Skeletal muscle satellite cell (primary cell): ENCODE data around the gene PRKCZ.

Experiments used
- H3K27me3 ChIP-seq: 2 replicates; pipeline ENCODE4 v1.7.0; 2013; ENCODE audit warnings: low read length; ENCODE audit not compliant: control insufficient read depth, insufficient read depth
- H3K36me3 ChIP-seq: 2 replicates; pipeline ENCODE4 v1.7.0; 2013; ENCODE audit warnings: mild to moderate bottlenecking, control low read depth, low read length; ENCODE audit not compliant: insufficient read depth
- H3K4me1 ChIP-seq: 2 replicates; pipeline ENCODE4 v1.7.0; 2013; ENCODE audit warnings: low read length; ENCODE audit not compliant: control insufficient read depth, insufficient read depth
- H3K4me2 ChIP-seq: 2 replicates; pipeline ENCODE4 v1.7.0; 2013; ENCODE audit warnings: mild to moderate bottlenecking, low read length
- H3K4me3 ChIP-seq: 2 replicates; pipeline ENCODE4 v1.7.0; 2013; ENCODE audit warnings: low read length
- H3K9ac ChIP-seq: 2 replicates; pipeline ENCODE4 v1.7.0; 2013; ENCODE audit warnings: mild to moderate bottlenecking, low read depth, low read length, moderate library complexity
- H3K9me3 ChIP-seq: replicated peaks from 2 replicates; pipeline ENCODE4 v1.7.0; 2013; ENCODE audit warnings: mild to moderate bottlenecking, control low read depth, low read length

The PRKCZ gene

DNA sequence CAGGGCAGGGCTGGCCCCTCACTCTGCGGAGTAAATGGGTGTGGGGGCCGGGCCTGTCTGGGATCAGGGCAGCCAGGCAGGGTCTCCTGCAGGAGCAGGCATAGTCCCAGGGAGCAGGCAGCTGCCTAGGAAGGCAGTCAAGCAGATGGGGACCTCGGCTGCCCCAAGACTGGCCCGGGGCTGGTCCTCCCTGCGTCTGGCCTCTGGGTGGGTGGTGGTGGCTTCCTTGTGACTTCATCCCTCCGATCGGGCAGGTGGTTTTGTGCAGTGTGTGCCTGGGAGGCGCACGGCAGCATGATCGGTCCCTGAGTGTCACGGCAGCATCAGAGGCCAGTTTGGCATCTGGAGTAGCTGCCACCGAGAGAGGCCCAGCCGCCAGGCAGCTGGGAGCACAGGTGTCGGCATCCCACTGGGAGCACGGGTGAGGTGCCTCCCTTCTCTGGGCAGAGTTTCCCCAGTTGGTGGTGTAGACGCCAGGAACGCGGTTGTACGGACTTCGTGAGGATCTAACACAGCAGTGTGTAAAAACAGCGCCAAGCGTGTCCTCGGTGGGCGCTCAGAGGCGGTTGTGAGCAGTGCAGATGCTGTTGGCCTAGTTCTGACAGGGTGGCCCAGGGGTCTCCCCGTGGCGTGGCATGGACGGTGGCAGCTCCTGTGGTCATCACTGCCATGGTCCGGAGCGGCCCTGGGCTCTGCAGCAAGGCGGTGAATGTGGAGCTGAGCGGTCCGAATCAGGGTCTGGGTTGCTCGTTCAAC lies 45.9 kb downstream of the PRKCZ start:
- H3K4me1 ChIP-seq, result peaks cover 11% of the 10 kb centered on the region
- no peak overlapping the region for H3K9ac ChIP-seq
- H3K36me3 ChIP-seq, result no peaks in the 10 kb centered on the region
- H3K27me3 ChIP-seq, result peaks cover 40% of the 10 kb centered on the region
- no peaks in the 10 kb centered on the region for H3K9me3 ChIP-seq
- H3K4me2 ChIP-seq, result no peak overlapping the region
- H3K4me3 ChIP-seq, result no peak overlapping the region

DNA sequence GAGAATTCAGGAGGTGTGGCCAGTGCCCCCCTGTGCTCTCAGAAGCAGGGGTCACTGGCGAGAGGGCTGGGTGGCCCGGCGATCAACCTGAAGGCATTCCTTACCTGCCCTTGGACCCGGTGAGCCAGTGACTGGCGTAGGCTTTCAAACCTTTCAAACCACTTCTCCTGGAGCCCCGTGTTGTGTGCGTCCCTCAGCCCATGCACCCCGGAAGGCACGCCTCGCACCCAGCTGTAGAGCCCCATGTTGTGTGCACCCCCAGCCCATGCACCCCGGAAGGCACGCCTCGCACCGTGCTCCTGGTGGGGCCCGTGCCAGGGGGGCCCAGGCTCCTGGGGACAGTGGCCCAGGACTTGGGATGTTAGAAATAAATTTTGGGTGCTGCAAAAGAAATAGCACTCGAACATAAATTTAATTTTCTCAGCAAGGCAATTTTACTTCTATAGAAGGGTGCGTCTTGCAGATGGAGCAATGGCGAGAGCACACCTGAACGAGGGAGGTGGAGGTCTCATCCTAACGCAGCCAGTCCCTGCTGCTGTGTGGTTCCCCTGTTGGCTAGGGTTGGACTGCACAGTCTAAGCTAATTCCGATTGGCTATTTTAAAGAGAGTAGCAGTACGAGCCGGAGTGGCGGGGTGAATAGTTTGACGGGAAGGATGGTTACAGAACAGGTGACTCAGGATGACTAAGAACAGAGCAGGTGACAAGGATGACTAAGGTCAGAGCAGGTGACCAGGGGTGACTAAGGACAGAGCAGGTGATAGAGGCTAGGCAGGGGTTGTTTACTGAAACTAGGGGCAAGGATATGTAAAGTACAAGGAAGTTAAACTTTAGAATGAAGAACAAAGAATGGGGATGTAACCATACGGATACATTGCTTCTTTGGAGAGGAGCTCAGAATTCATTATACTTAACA lies 47.4 kb downstream of the PRKCZ start:
- Histone ChIP-seq H3K4me1 (peaks cover 11% of the 10 kb centered on the region), H3K36me3 (no peaks in the 10 kb centered on the region), H3K4me2 (no peak overlapping the region), H3K9me3 (no peaks in the 10 kb centered on the region), H3K27me3 (peaks cover 44% of the 10 kb centered on the region), H3K4me3 (no peak overlapping the region), H3K9ac (no peak overlapping the region)

DNA sequence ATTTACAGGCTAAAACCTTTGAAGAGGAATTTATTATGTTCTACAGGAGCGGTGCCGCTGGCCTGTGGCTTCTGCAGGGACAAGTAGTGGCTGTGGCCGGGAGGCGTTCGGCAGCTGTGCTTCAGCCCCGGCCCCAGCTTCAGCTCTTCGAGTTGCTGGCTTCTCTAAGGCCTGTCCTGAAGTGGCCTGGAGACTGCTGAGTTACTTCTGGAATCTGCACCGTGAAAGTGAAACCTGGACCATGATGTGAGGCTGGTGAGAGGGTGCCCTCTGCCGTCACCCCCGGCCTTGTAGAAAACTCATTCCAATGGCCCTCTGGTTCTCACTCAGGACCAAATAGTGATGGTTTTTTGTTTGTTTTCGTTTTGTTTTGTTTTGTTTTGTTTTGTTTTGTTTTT lies 48.1 kb downstream of the PRKCZ start:
- no peaks in the 10 kb centered on the region for H3K9me3 ChIP-seq
- peaks cover 44% of the 10 kb centered on the region for H3K27me3 ChIP-seq
- H3K4me2 ChIP-seq, result no peak overlapping the region
- peaks cover 11% of the 10 kb centered on the region for H3K4me1 ChIP-seq
- no peak overlapping the region for H3K4me3 ChIP-seq
- no peaks in the 10 kb centered on the region for H3K36me3 ChIP-seq
- H3K9ac ChIP-seq, result no peak overlapping the region

DNA sequence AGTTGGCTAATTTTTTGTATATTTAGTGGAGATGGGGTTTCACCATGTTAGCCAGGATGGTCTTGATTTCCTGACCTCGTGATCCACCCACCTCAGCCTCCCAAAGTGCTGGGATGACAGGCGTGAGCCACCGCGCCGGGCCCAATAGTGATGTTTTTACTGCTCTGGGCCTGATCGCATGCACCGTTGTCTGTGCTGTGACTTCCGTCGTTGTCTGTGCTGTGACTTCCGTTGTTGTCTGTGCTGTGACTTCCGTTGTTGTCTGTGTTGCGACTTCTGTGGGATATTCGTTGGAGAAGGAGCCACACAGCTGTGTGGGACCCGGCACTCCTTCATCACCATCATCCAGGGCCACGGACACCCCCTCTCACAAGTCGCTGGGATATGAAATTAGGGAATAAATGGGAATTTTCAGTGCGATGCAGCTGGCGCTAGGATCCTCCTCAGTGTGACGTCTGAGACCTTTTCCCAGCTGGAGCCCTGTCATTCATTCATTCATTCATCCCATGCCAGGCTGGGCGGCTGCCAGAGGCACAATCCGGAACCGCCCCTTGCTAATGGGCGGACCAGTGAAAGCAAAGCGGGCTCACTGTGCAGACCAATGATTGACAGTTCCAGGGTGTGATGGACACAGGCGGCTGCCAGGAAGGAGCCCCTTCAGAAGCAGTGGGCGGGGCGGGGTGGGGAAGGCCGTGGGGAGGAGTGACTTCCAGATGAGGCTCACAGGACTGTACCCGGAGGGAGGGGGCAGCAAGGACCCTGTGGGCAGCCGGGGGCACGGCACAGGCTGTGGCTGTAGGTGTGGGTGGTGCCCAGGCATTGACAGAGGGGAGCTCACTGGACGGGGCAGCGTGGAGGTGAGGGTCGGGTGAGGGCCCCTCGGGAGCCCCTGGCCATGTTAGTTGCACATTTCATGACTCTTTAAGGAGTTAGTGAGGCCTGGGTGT lies 48.9 kb downstream of the PRKCZ start:
- H3K4me3 ChIP-seq, result no peak overlapping the region
- H3K4me1 ChIP-seq, result peaks cover 11% of the 10 kb centered on the region
- peak overlapping the region; percentile 55 for H3K4me2 ChIP-seq
- H3K27me3 ChIP-seq, result peaks cover 44% of the 10 kb centered on the region
- no peak overlapping the region for H3K9ac ChIP-seq
- no peaks in the 10 kb centered on the region for H3K36me3 ChIP-seq
- no peaks in the 10 kb centered on the region for H3K9me3 ChIP-seq

DNA sequence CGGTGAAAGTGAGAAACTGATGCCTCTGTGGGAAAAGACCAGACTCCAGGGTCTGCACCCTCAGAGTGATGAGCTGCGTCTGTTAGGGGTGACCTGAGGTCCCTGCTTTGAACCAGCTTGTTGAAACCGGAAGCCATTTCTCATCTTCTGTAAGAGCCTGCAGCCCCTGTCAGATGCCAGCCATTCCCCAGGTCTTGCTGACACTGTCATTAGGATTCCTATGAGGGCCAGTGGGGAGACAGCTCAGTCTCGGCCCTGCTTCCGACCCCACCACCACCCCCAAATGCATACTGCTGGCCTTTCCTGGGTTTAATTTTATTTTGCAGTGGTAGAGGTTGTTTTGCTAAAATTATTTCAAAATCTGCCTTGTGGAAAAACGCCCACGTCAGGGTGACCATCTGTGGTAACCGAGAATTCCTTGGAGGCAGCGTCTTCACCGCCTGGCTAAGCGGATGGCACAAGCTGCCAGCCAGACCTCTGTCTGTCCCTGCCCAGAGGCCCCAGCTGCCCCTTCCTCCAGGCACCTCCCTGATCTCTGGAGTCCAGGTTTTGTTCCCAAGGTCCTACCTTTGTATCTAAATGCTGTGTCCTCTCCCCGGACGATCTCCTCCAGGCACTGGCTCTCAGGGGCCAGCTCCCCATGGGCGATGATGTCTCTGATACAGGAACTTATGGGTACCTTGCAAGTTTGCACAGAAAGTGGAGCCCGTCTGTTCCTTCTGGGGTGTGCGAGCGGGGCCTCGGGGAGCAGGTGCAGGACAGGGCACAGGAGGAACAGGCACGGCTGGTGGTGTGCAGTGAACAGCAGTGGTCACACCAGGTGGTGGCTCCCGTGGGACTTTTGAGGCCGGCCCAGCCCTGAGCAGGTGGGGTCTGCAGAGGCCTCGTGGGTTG lies 49.9 kb downstream of the PRKCZ start:
- Histone ChIP-seq H3K9me3 (no peaks in the 10 kb centered on the region), H3K4me3 (no peak overlapping the region), H3K27me3 (peaks cover 40% of the 10 kb centered on the region), H3K4me1 (peaks cover 11% of the 10 kb centered on the region), H3K4me2 (peak overlapping the region; percentile 55), H3K9ac (no peak overlapping the region), H3K36me3 (no peaks in the 10 kb centered on the region)

DNA sequence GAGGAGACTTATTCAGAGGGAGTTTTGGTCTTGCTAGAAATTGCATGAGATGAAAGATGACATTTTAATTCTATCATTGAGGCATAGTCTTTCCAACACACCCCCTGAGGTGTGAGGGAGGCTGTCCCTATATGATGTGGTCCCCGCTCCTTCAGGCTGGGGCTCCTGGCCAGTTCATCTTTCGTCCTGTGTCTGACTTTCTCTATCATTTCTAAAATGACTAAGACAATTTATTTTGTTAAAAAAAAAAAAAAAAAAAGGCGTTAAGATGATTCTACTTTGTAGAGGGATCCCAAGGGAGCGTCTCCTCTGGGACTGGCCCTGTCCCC lies 50.5 kb downstream of the PRKCZ start:
- Histone ChIP-seq H3K27me3 (peaks cover 40% of the 10 kb centered on the region), H3K4me3 (no peak overlapping the region), H3K36me3 (no peaks in the 10 kb centered on the region), H3K9me3 (no peaks in the 10 kb centered on the region), H3K4me2 (no peak overlapping the region), H3K4me1 (peaks cover 11% of the 10 kb centered on the region), H3K9ac (no peak overlapping the region)

DNA sequence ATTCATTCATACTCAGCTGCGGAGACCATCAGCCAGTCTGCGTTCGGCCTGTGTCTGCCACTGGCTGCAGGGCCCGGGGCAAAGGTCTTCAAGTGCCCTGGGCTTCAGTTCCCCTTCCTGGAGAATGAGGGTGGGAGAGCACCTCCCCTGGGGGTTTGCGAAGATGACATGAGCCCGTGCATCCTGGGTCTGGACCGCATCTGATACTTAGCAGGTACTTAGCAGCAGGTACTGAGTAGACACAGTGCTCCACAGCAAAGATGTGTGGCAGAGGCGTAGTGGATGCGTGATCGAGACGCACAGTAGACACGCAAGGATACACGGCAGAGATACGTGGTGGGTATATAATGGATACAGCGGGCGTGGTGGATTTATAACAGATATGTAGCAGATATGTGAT lies 51.3 kb downstream of the PRKCZ start:
- no peak overlapping the region for H3K9ac ChIP-seq
- H3K4me3 ChIP-seq, result no peak overlapping the region
- no peaks in the 10 kb centered on the region for H3K36me3 ChIP-seq
- H3K27me3 ChIP-seq, result peaks cover 35% of the 10 kb centered on the region
- H3K4me1 ChIP-seq, result peaks cover 11% of the 10 kb centered on the region
- H3K9me3 ChIP-seq, result no peaks in the 10 kb centered on the region
- H3K4me2 ChIP-seq, result no peak overlapping the region

DNA sequence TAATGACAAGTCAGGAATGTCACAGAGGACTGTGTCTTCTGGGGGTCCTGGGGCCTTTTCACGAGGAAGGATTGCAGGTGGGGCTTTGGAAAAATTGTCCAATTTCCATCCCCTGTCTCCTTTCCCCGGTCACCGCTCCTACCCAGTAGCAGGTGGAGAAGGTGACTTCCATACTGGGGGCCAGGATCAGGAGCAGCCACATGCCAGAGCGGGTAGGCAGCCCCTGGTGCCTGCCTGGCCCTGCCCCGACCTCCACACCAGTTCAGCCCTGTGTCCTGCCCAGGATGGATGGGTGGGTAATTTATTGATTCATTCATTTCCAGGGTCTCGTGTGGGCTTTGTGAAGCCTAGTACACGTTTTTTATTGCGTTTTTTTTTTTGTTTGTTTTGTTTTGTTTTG lies 51.7 kb downstream of the PRKCZ start:
- Histone ChIP-seq H3K27me3 (peaks cover 33% of the 10 kb centered on the region), H3K9me3 (no peaks in the 10 kb centered on the region), H3K9ac (no peak overlapping the region), H3K36me3 (no peaks in the 10 kb centered on the region), H3K4me3 (no peak overlapping the region), H3K4me2 (no peak overlapping the region), H3K4me1 (peaks cover 11% of the 10 kb centered on the region)

DNA sequence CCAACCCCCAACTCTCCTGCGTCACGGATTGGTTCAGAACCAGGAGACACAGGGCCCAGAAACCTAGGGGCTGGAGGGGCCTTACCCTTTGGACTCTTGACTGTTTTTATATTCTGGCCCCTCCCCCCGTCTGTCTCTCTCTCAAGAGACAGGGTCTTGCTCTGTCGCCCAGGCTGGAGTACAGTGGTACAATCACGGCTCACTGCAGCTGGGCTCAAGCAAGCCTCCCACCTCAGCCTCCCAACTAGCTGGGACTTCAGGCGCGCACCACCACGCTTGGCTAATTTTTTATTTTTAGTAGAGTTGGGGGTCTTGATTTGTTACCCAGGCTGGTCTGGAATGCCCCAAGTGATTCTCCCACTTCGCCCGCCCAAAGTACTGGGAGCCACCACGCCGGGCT lies 52.5 kb downstream of the PRKCZ start:
- Histone ChIP-seq H3K27me3 (peaks cover 33% of the 10 kb centered on the region), H3K9me3 (no peaks in the 10 kb centered on the region)

DNA sequence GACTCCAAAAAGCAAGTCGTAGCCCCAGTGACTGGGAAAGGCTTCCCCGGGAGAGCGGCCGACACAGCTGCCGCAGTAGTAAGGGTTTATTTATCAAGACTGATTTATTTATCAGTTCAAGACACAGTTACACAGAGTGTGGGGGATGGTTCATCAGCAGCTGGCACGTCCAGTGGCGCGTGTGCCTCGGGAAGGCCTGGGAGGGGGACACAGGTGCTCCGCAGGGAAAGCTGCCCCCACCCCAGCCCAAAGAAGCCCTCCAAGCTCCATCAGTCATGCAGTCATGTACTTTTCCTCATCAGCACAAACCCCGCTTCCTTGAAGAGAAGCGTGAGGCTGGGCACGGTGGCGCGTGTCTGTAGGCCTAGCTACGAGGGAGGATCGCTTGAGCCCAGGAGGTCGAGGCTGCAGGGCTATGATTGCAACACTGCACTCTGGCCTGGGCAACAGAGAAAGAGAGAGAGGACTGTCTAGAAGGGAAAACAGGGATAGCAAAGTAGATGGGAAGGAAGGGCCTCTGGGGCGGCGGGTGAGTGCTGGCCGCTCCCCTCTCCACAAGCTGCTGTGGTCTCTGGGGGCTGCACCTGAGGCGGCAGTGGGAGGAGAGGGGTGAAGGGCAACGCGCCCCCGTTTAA lies 53.2 kb downstream of the PRKCZ start:
- Histone ChIP-seq H3K9ac (no peak overlapping the region), H3K36me3 (no peaks in the 10 kb centered on the region), H3K4me2 (no peak overlapping the region), H3K9me3 (no peaks in the 10 kb centered on the region), H3K4me3 (no peak overlapping the region), H3K4me1 (peaks cover 11% of the 10 kb centered on the region), H3K27me3 (peaks cover 33% of the 10 kb centered on the region)

More for the DNA sequence above, 52.5 kb downstream of the PRKCZ start:
- Histone ChIP-seq H3K4me1 (peaks cover 11% of the 10 kb centered on the region), H3K4me3 (no peak overlapping the region), H3K36me3 (no peaks in the 10 kb centered on the region), H3K4me2 (no peak overlapping the region), H3K9ac (no peak overlapping the region)
